Measurements from ENCODE around the gene CCDC12. TPM values are rescaled to one million over a fixed set of nuclear protein-coding genes. Genes with fewer than 3 reads are reported as not detected.

Gene CCDC12
- total RNA-seq, 4 donors from 2014 or later: 56.1 to 86.8 (median 81.6) TPM

GRCh38 chr3:46997453-46998091, 21.0 kb upstream of the CCDC12 start:
- no peaks in the 10 kb centered on the region for H3K4me1 ChIP-seq
- H3K27me3 ChIP-seq: no peaks in the 10 kb centered on the region
- H3K4me3 ChIP-seq: no peak overlapping the region
- no peak for DNase-seq (ENCODE audit: low spot score in 2 of 2)
- H3K36me3 ChIP-seq: peaks cover 87% of the 10 kb centered on the region
- 85% methylated on average over 4 of the region's 13 CpGs for WGBS
- no peaks in the 10 kb centered on the region for H3K9me3 ChIP-seq
- TF ChIP-seq EP300 (IDR thresholded peaks at IDR 0.05) (no peak), CTCF (IDR thresholded peaks at IDR 0.05) (no peak), POLR2A (IDR thresholded peaks at IDR 0.05) (no peak)
- H3K27ac ChIP-seq: no peak overlapping the region

GRCh38 chr3:46996689-46997452, 20.3 kb upstream of the CCDC12 start:
- H3K9me3 ChIP-seq: no peaks in the 10 kb centered on the region
- no peak overlapping the region for H3K27ac ChIP-seq
- no peak for DNase-seq (ENCODE audit: low spot score in 2 of 2)
- 70% methylated on average over 10 of the region's 12 CpGs for WGBS
- no peak overlapping the region for H3K4me3 ChIP-seq
- H3K4me1 ChIP-seq: no peaks in the 10 kb centered on the region
- H3K27me3 ChIP-seq: no peaks in the 10 kb centered on the region
- peaks cover 87% of the 10 kb centered on the region for H3K36me3 ChIP-seq
- TF ChIP-seq EP300 (IDR thresholded peaks at IDR 0.05) (no peak), POLR2AphosphoS5 (IDR thresholded peaks at IDR 0.05) (no peak), CTCF (IDR thresholded peaks at IDR 0.05) (no peak), POLR2A (IDR thresholded peaks at IDR 0.05) (no peak)

- Histone ChIP-seq H3K4me3 (no peak overlapping the region), H3K4me1 (no peaks in the 10 kb centered on the region), H3K27me3 (no peaks in the 10 kb centered on the region), H3K9me3 (no peaks in the 10 kb centered on the region), H3K27ac (no peak overlapping the region), H3K36me3 (peaks cover 86% of the 10 kb centered on the region)
- no peak for TF ChIP-seq CTCF (IDR thresholded peaks at IDR 0.05)
- no peak for TF ChIP-seq POLR2A (IDR thresholded peaks at IDR 0.05)
- no peak for TF ChIP-seq EP300 (IDR thresholded peaks at IDR 0.05)
- TF ChIP-seq POLR2AphosphoS5 (IDR thresholded peaks at IDR 0.05): no peak
- WGBS: 94% methylated on average over 10 of the region's 22 CpGs
- DNase-seq (ENCODE audit: low spot score in 2 of 2): no peak
Observed at GRCh38 chr3:46995901-46996562, 19.5 kb upstream of the CCDC12 start.

- Histone ChIP-seq H3K27ac (no peak overlapping the region), H3K4me1 (no peaks in the 10 kb centered on the region), H3K36me3 (peaks cover 86% of the 10 kb centered on the region), H3K9me3 (no peaks in the 10 kb centered on the region), H3K27me3 (no peaks in the 10 kb centered on the region), H3K4me3 (no peak overlapping the region)
- TF ChIP-seq CTCF (IDR thresholded peaks at IDR 0.05): no peak
- no peak for TF ChIP-seq EP300 (IDR thresholded peaks at IDR 0.05)
- TF ChIP-seq POLR2A (IDR thresholded peaks at IDR 0.05): no peak
- TF ChIP-seq POLR2AphosphoS5 (IDR thresholded peaks at IDR 0.05): no peak
- 96% methylated on average over 5 of the region's 29 CpGs for WGBS
- DNase-seq (ENCODE audit: low spot score in 2 of 2): no peak
Observed at GRCh38 chr3:46994801-46995731, 18.5 kb upstream of the CCDC12 start.

Measured in suprapubic skin (tissue), 4 donors.